Peyer's patch (tissue), 4 donors: ENCODE measurements around the gene ARHGEF4.

ENCODE experiments used
- POLR2A ChIP-seq, 2 donors: fragments of 450-650 bp; IDR thresholded peaks; one replicate each; pipeline ENCODE4 v1.5.1; 2017; ENCODE audit warnings: antibody characterized with exemption in 2 of 2, mild to moderate bottlenecking in 2 of 2, moderate library complexity in 2 of 2
- TF ChIP-seq, protein P1 (sequence below), 6 experiments: fragments of 450-650 bp in 4 of 6; fragments of 200-600 bp in 2 of 6; sonication (generic) in 1 of 6; IDR thresholded peaks; one replicate each; pipeline ENCODE4 v1.5.1; 2017 to 2019; ENCODE audit warnings: antibody characterized with exemption in 6 of 6, mild to moderate bottlenecking in 3 of 6, moderate library complexity in 1 of 6

DNA sequence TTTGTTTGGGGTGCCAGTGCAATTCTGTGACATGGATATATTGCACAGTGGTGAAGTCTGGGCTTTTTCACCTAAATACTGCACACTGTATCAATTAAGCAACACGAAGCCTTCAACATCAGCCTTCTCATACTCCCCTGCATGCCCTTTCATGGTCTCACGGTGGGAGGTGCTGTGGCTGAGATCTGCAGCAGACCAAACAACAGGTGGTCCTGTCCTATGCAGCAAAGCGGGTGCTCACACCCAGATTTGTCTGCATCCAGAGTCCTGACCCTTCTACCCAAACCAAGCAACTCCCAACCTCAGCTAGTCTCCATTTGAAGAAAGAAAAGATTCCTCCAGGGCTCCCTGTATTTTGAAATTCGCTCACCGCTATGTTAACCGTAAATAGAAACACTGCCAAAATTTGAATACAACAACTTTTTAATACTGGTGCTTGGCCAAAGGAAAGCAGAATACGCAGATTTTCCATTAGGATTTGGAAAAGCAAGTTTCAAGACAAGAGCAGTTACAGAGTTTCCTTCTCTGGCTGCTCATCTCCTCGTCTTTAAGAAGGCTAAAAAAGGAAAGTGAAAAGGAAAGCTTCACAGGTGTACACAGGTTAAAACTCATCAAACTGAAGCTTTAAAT, 221.6 kb downstream of the ARHGEF4 start:
- no peak for TF ChIP-seq POLR2A (IDR thresholded peaks at IDR 0.05)
- TF ChIP-seq, protein P1, sequence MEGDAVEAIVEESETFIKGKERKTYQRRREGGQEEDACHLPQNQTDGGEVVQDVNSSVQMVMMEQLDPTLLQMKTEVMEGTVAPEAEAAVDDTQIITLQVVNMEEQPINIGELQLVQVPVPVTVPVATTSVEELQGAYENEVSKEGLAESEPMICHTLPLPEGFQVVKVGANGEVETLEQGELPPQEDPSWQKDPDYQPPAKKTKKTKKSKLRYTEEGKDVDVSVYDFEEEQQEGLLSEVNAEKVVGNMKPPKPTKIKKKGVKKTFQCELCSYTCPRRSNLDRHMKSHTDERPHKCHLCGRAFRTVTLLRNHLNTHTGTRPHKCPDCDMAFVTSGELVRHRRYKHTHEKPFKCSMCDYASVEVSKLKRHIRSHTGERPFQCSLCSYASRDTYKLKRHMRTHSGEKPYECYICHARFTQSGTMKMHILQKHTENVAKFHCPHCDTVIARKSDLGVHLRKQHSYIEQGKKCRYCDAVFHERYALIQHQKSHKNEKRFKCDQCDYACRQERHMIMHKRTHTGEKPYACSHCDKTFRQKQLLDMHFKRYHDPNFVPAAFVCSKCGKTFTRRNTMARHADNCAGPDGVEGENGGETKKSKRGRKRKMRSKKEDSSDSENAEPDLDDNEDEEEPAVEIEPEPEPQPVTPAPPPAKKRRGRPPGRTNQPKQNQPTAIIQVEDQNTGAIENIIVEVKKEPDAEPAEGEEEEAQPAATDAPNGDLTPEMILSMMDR (IDR thresholded peaks at IDR 0.05) = no peak
